ENCODE data around the gene MCEMP1.

The MCEMP1 gene

DNA sequence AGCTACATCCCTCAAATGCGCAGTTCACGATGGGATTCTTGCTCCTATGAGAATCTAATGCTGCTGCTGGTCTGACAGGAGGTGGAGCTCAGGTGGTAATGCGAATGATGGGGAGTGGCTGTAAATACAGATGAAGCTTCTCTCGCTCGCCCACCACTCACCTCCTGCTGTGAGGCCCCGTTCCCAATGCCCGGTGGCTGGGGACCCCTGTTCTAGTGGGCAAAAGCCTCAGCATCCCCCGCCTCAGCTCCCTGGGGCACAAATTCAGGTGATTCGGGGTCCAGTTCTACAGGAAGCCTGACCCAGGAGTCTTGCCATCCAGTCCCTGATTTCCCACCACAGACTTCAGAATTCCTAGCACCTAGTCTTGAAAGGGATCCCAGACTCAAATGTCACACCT is 4.4 kb upstream of the MCEMP1 start:
- no peak for DNase-seq

GRCh38 chr19:7674010-7675005 is 2.6 kb upstream of the MCEMP1 start:
- peak; percentile 58 for DNase-seq

- DNase-seq = no peak
These were observed 514 bp upstream of the MCEMP1 start for GRCh38 chr19:7676376-7676775.

DNA sequence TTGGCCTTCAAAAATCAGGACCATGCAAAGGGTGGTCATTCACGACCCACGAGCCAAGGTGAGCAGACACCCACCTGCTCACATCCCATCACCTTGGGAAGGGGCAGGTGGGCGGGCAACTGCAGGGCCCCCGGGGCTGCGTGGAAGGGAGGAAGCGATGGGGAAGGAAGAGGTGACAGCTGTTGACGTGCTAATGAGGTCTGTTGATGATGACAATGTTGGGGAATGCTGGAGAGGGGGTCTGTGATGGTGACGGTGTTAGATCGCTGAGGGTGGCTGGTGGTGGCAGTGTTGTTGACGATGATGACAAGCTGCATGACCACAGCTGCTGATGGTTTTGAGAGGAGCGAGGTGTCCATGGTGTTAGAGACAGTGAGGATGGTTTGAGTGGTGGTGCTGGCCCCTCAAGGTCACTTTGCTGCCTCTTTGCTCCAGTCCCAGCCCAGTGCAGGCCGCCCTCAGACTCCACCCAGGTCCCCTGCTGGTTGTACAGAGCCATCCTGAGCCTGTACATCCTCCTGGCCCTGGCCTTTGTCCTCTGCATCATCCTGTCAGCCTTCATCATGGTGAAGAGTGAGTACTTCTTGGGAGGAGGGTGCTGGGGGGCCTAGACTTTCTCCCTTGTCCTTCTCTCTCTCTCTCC is 900 bp downstream of the MCEMP1 start:
- no peak for DNase-seq

GRCh38 chr19:7678971-7679751 is 2.3 kb downstream of the MCEMP1 start:
- DNase-seq = no peak

DNA sequence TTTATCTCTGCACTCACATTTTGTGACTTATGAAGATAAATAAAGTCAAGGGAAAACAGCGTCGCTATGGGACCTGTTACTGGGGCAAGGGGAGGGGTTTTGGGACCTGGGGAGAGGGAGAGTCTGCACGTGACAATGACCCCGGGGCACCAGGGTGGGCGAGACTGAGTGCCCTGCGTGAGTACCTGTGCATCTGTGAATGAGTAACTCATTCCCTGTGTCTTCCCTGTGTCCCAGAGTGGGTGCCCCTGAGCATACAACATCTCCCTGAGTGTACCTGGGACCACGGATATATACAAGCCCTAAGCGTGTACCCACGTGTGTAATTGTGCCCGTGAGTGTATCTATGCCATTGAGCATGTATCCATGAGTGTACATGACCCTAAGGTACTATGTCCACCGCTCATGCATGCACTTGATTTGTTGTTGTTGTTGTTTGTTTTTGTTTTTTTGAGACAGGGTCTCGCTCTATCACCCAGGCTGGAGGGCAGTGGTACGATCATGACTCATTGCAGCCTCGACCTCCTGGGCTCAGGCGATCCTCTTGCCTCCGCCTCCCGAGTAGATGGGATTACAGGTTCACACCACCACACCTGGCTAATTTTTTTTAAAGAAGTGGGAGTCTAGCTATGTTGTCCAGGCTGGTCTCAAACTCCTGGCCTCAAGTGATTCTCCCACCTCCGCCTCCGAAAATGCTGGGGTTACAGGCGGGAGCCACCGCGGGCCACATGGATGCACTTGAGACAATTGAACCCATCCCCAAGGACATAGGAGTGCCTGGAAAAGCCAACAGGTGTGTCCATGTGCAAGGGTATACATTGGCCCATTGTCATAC is 3.1 kb downstream of the MCEMP1 start:
- DNase-seq = no peak

DNA sequence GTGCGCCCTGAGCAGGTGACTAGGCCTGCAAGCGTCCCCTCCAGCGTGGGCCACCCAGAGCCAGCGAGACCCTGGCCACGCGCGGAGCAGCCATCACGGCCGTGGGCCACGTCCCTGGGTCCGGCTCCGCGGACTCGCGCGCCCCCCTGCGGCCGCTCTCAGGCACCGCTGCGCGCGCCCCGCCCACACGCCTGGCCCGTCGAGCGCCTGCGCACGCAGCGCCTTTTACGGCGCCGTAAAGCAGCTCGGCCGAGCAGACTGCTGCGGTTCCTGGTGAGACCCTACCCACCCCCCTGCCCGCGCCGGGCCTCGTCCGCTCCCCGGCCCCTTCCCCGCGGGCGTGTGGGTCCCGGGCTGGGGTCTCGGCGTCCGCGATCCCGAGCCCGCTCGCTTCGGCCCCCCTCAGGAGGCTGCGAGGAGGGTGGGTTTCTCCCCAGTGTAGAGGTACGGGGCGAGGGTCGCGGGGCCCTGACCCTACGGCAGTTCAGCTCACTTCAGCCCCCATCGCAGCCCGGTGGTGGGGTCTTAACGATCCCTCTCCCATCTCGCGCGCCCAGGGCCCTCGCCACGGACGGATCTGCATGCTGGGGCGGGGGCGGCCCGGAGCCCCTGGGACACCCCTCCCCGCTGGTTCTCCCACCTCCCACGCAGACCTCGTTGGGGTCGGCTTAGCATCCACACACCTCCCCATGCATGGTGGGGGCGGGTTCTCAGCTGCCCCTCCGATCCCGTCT is 3.9 kb downstream of the MCEMP1 start, which contains the start of gene TRAPPC5:
TRAPPC5 (plus strand) TSS at position 228 of the 734 bp plus-strand sequence. CDS start 1,421 bp downstream, outside the sequence.
- DNase-seq = peak; percentile 88

GRCh38 chr19:7681340-7682174 is 4.7 kb downstream of the MCEMP1 start:
- DNase-seq = peak; percentile 79

DNA sequence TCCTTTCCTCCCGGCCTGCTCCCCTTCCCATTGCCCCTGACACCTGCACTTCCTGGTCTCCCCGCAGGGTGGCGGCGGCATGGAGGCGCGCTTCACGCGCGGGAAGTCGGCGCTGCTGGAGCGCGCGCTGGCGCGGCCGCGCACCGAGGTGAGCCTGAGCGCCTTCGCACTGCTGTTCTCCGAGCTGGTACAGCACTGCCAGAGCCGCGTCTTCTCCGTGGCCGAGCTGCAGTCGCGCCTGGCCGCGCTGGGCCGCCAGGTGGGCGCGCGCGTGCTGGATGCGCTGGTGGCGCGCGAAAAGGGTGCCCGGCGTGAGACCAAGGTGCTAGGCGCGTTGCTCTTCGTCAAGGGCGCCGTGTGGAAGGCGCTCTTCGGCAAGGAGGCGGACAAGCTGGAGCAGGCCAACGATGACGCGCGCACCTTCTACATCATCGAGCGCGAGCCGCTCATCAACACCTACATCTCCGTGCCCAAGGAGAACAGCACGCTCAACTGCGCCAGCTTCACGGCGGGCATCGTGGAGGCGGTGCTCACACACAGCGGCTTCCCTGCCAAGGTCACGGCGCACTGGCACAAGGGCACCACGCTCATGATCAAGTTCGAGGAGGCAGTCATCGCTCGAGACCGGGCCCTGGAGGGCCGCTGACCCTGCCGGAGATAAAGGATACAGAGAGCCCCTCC is 5.4 kb downstream of the MCEMP1 start:
- no peak for DNase-seq

DNA sequence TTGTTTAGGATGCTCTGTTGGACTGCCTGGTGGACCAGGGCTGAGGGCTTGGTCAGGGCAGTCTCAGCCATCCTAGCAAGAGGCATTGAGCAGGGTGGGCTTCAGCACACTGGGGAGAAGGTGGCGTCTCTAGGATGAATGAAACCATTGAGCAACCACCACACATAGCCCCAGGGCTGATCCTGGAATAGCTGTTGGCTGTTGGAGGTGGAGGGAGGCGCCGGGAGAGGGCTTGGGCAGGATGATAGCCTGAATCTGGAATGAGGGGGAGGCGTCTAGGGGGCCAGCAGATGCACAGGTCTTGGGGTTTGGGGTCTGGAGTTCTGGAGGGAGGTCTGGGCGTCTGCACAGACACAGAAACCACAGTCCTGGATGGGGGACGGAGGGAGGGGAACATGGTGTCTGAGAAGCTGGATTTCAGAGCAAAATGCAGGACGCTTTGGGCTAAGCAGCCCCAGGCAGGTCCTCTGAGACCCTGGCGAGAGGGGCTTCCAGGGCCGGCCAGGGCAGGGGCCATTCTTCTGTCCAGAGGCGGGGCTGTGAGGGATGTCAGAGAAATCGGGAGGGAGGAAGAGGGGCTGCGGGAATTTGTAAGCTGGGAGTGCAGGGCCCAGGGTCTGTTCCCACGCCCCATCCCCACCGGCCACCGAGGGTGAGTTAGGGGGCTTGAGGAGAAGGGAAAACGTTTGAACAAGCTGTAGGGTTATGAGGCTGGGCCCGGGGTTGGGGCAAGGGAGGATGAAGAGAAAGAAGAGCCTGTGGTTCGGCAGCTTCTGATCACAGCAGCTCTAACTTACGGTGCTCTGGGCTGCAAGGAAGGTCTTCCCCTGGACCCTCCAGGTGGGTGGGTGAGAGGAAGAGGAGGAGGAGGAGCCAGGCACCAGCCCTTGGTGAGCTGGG is 8.9 kb downstream of the MCEMP1 start:
- no peak for DNase-seq

- no peak for DNase-seq
These were observed 10.3 kb downstream of the MCEMP1 start for GRCh38 chr19:7687177-7687576.

GRCh38 chr19:7689165-7689564 is 12.3 kb downstream of the MCEMP1 start:
- no peak for DNase-seq

DNA sequence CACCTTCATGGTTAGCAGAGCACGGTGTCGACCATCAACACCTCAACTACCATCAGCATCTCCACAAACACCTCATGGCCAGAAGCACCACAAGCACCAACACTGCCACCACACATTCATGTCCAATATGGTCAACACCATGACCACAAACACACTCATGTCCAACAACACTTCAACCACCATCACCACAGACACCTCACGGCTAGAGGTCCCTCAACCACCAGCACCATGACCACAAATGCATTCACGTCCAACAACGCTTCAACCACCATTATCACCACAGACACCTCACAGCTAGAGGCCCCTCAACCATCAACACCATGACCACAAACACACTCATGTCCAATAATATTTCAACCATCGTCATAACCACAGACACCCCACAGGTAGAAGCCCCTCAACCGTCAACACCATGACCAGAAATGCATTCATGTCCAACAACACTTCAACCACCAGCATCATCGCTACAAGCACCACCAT is 13.9 kb downstream of the MCEMP1 start:
- no peak for DNase-seq

- no peak for DNase-seq
These were observed 14.6 kb downstream of the MCEMP1 start for GRCh38 chr19:7691497-7691896.

- DNase-seq = no peak
These were observed 15.7 kb downstream of the MCEMP1 start for GRCh38 chr19:7692417-7693088.

GRCh38 chr19:7694499-7694898 is 17.6 kb downstream of the MCEMP1 start:
- no peak for DNase-seq

GRCh38 chr19:7697721-7698287 is 20.9 kb downstream of the MCEMP1 start:
- DNase-seq = no peak

DNA sequence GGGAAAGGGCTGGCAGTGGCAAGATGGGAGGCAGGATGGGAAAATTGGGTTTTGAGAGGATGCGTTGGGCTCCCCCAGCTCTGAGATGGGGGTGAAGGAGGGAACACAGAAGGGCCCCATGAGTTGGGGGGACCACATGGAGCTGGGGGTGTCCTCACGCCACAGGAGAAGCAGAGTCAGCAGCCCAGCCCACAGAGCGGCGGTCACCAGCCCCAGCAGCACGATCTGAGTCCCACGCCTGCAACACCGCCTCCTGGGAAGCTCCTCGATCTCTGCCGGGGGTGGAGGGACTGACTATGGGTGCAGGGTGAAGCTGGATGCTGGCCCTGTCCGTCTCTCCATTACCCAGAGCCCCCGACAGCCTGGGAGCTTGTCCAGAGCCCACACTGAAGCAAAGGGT is 21.7 kb downstream of the MCEMP1 start:
- no peak for DNase-seq
